HG03378 (cell line): Measurements from ENCODE around the gene MEIS2.
A peak's percentile ranks its signal among the peaks of the same experiment; 100 is the strongest.

Source experiments
- ATAC-seq: cut with Tn5 transposase; IDR thresholded peaks from one replicate; pipeline ENCODE4 v1.9.1; 2021; ENCODE audit warnings: mild to moderate bottlenecking, moderate library complexity; ENCODE audit not compliant: unreplicated experiment

MEIS2 gene

DNA sequence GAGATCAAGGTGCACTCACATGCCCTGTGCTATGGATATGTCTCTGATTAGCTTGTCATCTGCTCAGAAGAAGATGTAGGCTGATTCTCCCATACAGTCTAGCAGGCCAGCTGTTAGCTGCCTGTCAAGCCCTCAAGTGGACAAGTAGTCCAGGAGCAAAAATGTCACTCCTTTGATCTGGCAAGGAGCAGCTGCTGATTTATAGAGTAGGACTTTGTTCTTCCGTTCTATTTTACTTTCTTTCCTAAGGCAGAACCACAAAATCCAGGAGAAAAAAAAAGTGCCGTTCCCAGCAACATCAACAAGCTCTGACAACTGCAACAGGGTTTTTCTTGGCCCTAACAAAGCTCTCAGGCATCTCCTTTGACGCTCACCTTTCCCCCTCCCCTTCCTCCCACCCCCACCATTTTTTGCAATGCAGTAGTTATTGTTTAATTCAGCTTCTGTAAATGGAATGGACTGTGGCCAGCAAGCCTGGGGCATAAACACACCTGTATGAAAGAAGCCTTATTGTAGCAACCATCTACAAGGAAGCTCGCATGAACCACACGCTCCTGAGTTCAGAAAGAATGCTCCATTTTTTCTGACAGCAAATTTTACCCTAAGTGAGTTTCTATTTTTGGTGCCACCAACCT is 196.3 kb downstream of the MEIS2 start:
- no peak for ATAC-seq

DNA sequence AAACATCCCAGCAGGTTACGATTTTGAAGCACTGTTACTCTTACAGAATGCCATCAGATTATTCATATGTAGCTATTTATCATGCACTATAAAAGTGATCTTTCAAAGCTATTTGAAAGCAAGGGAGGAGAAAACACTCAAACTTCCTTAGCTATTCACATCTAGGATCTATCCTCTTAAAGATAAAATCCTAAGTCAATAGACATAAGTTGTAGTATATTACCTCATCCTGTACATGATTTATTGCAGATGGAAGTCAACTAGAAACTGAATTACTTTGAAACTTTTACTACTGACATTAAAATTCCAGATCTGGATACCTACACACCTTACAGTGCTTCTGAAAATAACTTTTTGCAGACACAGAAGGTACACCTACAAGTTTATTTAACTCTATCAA is 197.2 kb downstream of the MEIS2 start:
- no peak for ATAC-seq

DNA sequence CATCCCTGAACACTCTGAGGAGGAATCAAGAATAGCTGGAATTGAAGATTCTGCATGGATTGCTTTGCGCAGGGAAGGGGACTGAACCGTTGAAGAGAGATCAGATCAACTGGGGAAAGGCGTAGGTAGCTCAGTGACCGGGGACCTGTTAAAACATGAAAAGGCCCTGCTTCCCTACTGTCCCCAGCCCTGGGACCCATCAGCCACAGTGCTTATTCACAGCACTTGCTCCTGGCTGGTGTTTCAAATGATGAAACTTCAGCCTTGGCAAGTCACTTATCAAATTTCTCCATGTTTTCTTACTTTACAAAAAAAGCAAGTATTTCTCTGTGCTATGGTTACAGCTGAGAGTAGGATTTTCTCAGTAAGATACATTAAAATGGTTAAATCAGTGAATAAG is 199.3 kb downstream of the MEIS2 start:
- no peak for ATAC-seq

DNA sequence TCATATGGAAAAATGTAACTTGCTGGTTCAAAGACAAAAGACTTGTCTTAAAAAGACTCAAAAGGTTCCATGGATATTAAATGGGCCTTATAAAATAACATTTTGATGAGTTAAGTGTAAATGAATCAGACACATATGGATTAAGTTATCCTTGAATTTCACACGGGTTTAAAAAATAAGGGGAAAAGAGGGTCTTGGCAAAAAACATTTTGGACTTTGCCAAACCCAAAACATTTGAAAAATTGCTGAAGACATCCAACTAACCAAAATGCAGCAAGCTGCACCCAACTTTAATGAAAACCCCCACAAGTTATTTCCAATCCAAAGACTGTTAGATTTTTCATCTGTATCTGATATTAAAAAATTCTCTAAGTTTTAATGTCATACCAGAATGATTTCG is 200.7 kb downstream of the MEIS2 start:
- ATAC-seq = no peak

DNA sequence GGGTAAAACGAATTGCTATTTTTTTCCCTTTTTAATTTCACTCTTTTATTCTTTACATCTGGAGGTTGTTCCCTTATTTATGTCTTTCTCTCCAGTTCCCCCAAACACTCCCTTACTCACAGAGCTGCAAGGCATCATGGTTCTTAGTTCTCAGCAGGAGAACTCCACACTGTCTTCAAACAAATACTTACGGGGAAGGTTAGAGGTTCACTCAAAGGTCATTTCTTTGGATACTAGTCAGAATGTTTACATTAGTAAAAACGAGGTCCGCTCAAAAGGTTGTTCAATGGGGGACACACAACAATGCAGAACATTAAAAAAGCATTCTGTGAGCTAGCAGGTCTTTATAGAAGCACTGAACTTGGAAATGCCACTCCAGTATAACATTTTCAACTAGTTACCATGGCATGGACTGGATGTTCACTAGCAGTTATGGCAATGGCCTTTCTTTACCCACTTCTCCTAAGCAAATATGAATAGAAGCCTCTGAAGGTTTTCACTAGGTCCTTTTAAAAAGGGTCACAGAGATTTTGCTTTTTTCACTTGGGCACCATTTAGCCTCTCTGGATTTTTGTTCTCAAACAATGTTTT is 201.7 kb downstream of the MEIS2 start:
- no peak for ATAC-seq

DNA sequence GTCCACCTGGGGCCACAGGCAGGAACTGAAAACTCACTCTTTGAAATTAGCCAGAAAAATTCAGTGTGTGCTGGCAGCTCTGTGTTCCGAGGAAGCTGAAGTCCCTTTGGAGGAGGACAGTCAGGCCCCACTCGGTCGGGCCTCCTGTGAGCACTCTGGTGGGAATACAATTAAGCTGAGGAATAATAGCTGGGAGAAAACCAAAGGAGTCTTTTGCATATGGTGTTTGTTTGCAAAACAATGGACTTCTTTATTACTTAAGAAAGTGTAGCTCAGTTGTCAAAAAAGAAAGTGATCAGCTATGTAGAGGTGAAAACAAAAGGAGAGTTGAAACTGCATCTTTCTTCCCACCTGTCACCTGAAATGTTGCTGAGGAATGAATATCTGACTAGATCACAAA is 202.5 kb downstream of the MEIS2 start:
- no peak for ATAC-seq

DNA sequence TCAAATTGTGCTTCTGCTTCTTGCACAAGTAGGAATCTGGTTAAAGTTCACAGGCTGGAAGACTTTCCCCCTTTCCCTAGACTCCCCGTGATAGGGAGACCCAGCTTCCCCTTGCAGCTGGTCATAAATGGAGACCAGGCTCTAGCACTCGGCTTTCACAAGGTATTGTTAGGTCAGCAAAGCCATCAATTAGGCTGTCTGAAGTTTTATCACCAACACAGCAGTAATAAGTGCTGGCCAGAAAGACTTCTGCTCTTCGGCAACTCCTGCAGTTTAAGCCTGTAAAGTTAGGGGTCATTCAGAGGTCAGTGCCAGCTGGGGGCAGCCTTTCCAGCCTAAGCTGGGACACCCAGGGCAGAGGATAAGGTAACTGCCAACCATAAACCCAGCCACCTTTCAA is 203.4 kb downstream of the MEIS2 start:
- ATAC-seq = no peak

DNA sequence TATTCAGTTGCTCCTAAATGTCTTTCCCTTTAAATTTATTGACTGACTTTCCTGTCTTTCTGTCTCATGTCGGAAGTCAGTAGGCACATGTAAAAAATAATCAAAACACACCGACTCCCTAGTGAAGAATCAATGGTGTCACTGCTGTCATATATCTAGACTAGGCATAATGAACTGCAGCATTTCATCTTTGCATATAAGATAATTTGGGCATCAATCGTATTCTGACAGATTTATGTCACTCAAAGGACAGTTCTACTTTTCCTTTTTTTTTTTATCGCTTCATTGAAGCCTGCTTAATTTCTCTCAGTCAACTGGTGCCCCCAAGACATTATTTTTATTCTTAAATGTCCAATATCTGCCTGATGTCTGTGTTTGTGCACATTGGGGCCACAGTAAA is 206.3 kb downstream of the MEIS2 start:
- ATAC-seq = no peak

DNA sequence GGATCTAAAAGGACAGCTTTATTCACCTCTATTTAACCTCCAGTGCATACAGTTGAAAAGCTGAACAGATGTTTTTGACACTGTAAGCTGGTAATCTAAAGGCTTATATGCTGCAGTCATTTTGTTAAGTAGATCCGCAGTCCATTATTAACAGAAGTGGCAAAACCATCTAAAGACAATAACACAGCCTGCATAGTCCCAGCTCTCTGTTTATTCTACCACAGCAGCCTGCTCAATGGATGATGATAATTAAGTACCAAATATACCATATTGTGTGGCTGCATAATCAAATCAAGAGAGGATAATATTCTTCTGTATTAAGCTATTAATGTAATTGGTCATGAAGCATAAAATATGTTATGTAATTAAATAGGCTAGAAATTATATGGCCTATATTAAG is 207.1 kb downstream of the MEIS2 start:
- no peak for ATAC-seq

DNA sequence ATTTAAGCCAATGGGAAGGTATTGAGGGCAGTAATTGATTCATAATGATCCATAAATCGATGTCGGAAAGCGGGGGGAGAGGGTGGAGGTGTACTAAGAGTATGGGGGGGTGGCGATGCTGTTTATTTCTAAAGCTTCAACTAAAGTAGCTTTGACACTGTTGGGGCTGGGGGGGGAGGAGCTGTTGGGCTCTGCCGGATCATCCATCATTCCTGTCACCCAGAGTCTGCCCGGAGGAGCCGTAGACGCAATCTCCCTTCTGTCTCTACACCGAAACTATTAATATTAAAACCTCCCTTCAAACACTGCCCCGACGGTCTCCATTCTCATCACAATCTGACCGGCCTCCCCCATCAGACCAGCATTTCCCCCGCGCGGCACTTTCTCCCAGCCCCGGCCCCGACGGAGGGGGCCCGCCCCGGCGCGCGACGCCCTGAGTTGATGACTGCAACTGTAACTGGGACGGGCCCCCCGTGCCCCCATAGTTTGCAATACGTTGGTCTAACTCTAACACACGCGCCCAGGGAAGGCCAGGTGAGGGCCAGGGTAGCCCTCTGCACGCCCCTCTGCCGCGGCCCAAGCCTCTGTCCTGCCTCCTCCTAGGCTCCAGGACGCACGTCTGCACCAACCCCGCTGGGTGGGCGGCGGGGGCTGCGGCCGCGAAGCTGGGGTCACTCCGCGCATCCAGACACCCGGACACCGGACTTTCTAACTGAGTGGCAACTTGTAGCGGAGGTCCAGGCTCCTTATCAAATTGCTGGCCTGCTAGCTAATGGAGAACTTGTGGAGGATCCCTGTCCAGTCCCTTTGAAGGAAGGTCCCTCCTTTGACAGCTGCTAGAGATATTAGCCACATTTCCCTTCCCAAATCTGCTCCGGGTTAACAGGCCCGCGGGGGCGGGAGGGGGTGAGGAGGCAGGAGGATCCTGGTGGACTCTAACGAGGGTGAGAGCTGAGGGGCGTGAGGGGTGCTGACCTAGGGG is 212.0 kb downstream of the MEIS2 start:
- ATAC-seq = no peak

DNA sequence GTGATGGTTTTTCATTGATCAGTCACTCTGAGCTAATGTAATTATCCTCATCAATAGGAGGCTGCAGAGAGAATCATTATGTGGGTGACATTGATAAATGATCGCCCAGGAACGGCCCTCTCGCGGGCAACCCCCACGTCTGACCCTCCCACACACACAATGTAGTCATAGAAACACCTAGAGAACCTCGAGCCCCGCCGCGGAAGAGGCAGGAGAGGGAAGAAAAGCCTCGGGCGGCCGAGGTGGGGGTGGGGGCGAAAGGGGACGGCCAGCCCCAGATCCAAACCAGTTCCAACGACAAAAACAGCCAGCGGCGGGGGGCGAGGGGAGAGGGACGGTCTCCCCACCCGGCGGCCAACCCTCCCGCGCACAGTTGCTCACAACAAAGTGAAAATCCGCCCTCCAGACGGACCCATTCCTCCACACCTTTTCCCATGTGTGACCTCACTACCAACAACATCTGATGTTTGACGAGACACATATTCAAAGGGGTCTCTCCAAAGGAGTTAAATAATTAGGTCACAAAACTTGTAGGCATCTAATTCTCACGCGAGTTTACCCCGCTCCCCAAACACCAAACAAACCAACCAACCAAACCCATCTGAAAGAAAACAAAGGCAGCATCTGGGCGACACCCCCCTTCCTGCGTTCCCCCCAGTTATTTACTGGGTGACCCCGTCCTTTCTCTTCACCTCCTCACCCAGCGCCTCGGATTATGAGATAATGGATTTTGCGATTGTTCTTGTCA is 213.0 kb downstream of the MEIS2 start:
- no peak for ATAC-seq

DNA sequence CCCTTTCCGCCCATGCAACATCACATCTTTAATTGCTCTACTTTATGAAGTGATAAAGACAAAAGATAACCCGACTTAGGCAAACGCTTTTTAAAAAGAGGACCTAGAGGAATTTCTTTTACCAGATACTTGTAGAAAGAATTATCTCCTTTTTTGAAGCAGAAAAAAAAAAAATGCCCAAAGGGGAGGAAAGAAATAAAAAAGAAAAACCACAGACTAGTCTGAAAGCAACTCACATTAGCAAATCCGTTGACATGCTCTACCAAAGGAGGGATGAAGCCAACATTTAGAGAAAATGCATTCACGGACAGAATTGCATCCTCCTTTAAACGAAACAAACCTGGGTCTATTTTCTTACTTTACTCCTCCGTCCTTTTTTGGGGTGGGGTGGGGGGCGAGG is 213.6 kb downstream of the MEIS2 start:
- no peak for ATAC-seq

DNA sequence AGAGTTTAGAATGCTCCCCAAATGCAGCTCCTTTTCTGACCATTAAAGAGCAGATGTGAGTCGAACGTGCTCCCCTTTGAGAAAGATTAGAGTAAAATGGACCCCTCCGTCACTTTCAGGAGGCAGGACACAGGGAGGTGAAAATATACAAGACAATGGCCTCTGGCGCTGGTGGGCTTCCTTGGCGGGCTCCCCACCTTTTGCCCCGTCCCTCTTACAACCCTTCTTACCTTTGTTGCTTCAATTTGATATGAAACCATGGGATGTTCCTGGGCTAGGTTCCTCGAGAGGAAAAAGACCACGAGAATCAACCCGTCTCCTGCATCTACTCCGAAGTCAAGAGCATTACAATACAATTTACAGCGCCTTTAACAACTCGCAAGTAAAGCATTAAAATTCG is 214.2 kb downstream of the MEIS2 start:
- no peak for ATAC-seq

DNA sequence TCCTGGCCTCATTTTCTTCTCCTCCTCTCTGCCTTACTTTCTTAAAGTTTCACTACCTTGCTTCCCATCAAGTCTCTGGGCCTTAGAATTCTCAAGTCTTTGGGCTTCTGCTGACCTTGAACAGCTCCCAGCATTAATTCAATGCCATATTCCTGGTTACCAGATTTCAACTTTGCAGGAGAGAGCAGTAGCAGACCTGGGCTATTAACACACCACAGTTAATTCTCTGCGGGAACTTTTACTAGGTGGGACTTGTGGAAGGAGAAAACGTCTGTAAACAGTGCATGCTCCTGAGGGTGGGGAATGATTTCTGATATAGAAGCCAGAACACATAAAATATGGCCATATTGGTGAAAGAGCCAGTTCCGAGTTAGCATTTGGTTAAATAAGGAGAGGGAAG is 214.6 kb downstream of the MEIS2 start:
- no peak for ATAC-seq

DNA sequence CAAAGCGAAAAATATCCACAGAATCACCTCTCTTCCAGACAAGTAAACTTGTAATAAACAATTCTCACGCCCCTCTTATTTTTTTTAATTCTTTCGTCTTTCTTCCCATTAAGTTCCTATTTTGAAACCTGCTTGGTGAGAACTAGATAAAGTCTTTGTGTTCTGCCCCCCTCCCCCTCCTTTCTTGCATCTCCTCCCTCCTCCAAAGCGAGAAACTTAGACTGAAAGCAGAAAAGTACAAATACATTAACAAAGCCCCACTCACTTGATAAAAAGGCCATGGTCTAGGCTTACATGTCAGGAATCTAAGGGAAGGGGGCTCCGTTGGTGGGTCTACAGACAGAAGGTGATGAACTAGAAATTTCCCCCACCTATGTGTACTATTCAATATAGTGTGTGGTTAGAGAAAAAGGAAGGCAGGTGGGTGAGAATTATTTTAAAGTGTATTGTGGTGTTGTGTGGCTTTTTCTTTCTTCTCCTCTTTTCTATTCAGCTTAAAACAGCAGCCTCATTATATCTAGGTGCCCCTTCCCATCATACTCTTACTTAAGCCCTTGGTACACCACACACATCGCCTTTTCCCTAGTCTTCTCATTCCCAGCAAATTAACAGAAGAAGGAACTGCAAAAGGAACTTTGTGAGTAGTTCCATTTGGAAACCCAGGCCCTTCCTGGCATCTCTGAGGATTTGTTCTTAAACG is 215.3 kb downstream of the MEIS2 start:
- ATAC-seq = no peak

DNA sequence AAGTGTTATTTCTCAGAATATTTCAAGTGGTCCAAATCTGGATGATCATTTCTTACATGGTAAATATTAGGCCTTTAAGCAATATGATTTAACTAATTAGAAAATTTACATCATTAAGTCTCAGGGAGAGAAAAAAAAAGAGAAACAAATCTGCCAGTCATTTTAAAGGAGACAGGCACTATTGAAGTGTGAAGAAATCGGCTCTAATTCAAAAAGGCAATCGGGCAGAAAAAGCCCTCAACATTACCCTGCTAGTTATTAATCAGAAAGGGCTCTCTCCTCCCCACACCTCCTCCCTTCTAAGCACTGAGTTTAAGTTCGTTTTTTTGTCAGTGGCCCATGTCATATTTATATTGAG is 215.9 kb downstream of the MEIS2 start:
- no peak for ATAC-seq

DNA sequence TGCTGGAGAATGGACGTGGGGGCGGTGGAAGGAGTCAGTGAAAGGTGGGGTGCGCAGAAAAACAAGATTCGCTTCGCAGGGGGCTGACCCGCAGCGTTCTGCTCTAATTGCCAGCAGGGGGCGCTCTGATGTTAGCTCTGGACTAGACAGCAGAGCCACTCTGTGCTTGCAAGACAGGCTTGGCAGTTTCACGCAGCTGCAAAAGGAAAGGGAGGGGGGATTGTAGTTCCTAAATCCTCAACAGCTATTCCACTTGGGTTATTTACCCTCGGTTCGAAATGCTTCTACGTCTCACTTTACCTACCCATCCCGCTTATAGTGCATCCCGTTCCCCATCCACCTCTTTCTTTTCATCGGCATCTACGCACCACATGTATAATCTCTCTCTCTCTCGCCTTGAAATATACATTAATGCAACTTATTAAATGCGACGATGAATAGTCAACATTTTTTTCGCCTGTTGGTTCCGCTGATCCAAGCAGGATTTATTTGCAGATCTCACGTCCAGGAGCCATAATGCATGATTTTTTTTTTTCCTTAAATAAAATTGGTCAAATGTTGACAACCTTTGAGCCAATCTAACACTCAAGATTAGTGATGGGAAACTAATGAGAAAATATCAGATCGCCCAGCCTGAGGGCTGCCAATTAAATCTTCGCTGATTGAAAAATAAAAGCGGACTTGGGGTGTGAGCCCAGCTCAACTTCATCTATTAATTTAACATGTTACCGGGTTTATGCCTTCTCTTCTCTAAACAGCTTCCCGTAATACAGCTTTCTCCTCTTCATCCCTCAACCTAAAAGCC is 216.4 kb downstream of the MEIS2 start:
- peak; percentile 91 for ATAC-seq

DNA sequence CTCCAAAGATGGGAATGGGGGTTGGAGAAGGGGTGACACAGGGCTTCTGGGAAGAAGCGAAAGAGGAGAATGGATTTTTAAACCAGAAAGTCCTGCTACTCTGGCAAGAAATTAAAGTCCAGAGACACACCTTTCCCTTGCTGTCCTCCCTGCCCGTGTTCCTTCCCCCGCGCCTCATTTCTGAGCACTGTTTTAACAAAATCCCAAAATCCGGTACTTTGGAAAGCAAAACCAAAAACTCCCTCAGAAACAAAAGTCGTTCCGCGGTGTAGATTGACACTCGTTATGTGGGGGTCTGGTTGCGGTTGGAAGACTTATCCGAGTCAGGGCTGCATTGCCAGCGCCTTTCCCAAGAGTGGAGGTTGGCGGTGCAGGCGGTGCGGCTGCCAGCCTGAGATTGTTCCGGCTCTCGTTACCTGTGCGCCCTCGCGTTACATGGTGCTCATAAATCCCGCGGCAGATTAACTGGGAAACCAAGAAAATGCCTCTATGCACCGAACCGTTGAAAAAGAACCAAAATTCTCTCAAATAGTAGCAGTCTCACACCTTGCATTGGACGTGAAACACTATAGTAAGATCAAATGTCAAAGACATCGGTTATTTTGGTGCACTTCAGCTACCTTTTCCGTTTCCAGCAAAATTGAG is 217.7 kb downstream of the MEIS2 start:
- no peak for ATAC-seq

DNA sequence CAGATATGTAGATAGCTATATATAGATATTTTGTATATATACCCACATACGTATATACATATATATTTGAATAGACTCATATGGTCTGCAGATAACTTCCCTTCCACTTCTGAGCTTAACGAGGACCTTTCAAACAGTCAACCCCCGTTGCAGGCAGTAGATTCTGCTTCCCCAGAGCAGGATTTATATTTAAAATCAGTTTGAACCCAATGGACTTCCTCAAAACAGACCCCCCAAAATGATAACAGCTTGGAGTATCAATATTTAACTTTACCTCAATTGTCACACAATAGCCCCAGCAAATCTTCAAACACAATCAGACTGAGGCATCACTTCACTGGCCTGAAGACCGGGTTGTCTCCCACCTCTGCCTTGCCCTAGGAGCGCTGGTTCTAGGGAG is 218.3 kb downstream of the MEIS2 start:
- ATAC-seq = no peak
